HG03439 (cell line): ENCODE measurements around the gene MFF.

ENCODE experiments used
- ATAC-seq: cut with Tn5 transposase; IDR thresholded peaks from one replicate; pipeline ENCODE4 v1.9.1; 2021; ENCODE audit warnings: mild to moderate bottlenecking, moderate library complexity; ENCODE audit not compliant: unreplicated experiment

MFF gene, protein sequence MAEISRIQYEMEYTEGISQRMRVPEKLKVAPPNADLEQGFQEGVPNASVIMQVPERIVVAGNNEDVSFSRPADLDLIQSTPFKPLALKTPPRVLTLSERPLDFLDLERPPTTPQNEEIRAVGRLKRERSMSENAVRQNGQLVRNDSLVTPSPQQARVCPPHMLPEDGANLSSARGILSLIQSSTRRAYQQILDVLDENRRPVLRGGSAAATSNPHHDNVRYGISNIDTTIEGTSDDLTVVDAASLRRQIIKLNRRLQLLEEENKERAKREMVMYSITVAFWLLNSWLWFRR

DNA sequence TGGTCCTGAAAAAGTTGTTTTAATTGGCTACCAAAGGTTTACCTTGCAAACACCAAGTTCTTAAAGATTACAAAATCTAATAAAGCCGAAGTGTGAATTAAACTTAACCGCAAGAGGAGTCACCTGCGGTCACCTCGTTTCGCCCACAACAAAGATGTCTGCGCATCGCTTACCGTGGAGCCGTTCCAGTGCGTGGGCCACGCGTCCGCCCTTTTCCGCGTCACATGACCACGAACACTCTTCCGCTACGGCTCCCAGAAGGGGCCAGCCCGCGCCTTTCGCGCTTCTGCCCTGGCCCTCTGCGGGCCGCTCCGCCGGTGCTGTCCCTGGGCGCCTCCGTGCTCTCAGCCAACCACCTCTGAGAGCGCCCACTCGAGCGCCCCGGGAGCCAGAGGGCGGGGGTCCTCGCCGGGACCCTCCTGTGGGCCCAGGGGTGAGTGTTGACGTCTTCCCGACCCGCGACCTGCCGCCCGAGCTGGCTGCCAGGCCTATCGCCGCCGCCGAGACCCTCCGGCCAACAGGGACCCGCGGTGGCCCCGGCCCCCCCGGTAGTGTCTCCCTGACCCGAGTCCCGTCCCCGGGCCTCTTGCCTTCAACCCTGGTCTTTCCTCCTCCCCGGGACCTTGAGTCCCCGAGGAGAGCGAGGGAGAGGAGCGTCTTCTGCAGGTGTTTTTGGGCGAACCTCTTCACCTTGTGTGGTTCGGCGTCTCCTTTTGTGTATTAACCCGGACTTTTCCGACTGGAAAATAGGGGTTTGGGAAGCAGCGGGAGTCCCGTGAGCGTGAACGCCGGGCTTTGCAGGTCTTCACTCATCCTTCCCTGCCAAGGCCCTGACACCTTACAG, at the start of gene MFF:
Gene MFF, plus strand, starts transcription at position 257 of the 844 bp plus-strand sequence. CDS start 5,415 bp downstream, outside the sequence.
- peak; percentile 98 for ATAC-seq

DNA sequence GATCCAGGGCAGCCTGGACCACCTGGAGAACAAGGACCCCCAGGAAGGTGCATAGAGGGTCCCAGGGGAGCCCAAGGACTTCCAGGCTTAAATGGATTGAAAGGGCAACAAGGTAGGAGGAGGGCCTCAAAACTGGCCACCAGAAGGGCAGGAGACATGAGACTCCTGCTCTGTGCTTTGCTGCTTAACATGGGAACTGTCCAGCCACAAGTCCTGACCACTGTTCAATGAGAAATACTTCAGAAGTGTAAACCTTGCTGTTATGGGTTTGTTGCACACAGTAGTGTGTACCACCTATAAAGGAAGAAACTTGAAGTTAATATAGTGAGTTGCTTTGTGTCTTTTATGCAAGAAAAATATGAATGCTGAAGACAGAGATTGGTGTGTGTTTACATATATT, 44.2 kb upstream of the MFF start:
- ATAC-seq = no peak

DNA sequence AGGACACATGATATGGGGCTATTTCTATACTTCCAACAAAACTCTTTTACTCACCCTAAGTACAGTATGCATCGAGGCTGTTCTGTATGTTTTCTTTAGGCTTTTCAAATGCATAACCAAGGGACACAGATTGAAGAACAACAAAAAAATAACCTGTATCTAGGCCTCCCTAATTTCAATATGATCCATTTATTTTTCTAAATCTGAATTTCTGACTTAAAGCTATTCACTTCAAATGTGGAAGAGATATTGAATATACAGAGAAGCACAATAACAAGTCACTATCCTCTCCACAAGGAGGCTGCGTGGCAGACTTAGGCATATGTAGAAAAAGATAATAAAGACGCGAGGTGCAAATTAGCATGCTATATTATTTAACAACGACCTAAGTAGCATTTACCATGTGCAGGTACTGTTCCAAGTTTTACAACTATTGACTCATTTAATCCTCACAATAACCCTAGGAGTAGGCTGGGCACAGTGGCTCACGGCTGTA, 39.3 kb upstream of the MFF start:
- no peak for ATAC-seq

DNA sequence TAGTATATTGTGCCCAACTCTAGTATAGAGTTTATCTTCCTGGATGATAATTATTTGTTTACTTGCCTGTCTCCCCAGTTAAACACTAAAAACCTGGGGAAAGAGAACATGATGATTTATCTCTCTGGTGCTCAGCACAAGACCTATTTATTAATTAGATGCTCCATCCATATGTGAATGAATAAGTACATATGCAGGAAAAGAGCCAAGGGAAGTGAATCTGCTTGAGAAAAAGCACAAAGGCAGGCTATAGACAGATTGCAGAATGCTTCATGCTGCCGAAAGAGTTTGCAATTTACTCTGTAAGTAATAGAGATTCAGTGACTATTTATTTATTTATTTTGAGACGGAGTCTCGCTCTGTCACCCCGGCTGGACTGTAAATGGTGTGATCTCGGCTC, 37.3 kb upstream of the MFF start:
- ATAC-seq = no peak

DNA sequence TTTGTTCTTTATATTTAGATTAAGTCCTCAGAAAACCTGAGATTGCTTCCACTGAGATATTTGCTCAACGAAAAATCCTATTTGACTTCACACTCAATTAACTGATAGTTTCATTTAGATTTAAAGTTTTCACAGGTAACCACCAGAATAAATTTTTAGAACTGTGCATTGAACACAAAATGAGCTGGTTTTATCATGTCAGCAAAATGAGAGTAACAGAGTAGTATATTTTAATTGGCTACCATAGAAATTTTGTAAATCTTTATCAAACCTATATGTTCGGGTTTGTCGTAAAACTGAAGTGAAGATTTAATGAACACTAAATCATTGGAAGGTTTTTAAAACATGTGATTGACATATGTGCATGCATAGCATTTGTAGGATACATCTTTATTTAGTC, 32.7 kb upstream of the MFF start:
- ATAC-seq = no peak

DNA sequence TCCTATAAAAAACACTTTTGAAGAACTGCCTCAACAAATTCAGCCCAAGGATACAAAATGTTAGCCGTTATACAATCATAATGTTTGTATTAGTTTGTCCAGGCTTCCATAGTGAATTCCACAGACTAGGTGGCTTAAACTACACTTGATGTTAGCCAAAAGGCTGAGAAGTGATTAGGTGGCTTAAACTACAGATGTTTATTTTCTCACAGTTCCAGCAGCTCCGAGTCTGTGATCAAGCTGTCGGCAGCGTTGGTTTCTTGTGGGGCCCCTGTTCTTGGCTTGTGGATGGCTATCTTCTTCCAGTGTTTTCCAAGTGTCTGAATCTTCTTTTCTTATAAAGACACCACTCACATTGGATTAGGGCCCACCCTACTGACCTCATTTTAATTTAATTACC, 31.5 kb upstream of the MFF start:
- no peak for ATAC-seq

DNA sequence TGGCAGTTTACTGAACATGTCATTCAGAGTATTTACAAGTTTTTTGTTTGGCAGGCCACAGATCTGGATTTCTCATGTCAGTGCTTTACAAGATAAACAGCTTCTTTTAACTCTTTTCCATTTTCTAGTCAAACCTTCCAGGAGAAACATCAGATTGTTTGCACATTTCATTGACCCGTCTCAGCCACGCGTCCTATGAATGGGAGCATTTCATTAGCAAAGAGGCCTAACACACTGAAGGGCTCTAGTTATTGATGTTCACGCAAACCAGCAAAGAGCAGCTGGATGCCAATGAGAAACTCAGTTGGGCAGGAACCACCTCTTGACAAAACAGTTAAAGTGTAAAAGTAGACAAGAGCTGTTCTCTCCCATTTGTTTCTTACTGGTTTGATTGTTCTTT, 29.2 kb upstream of the MFF start:
- ATAC-seq = no peak

DNA sequence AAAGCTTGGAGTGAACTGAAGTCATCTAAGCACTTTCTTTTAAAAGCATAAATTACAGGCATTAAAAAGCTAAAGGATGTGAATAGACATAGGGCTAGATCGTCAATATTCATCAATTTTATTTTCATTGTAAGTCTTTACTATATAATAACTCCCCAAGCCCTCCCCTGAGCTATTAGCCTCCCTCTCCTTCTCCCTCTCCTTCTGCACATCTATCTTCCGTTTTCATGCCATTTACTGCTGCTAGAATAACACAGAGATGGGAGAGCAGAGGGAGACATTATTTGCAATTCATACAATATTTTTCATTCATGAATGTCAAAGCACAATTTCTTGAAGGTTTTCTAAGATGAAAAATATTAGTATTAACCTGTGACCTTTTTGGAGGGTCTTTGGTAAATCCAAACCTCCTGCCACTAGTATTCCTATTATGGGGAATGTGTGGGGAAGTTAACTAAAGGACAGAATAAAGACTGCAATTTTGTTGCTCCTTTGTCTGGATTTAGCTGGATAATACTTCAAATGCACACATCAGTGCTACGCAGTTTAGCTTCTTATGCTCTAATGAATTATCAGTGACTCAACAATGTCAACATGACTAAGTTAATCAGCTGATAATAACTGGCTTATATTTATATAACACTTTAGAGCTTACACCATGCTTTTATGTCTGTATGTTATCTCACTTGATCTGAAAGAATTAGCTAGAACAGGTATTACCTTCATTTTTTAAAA, 28.2 kb upstream of the MFF start:
- no peak for ATAC-seq

DNA sequence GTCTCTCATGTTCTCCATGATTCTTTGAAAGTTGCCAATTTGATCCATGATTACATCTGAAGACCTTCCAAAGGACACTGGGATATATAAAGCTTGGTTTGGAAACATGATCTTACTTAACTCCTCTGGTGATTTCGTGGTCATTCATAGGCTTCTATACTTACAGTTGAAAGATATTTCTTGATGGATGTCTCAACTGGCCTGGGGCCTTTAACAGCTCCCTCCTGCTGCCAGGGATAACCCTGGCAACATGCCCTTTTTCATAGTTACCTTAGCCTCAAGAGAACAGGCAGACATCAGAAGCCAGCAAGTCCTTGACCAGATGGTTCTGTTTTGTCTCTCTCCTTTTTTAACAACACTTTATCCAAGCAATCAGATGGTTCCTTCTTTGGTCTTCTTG, 23.5 kb upstream of the MFF start:
- no peak for ATAC-seq

DNA sequence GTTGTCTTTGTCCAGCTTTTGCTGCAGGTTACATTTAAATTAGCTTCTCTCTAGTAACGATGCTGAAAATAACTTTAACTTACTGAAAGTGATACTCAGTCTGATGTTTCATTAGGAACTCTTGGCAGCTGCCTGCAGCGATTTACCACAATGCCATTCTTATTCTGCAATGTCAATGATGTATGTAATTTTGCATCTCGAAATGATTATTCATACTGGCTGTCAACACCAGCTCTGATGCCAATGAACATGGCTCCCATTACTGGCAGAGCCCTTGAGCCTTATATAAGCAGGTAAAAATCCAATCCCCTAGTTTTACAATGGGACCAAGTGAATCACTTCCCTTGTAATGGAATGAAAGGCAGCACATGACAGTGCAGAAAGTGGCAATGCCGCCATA, 16.3 kb upstream of the MFF start:
- ATAC-seq = peak; percentile 92

DNA sequence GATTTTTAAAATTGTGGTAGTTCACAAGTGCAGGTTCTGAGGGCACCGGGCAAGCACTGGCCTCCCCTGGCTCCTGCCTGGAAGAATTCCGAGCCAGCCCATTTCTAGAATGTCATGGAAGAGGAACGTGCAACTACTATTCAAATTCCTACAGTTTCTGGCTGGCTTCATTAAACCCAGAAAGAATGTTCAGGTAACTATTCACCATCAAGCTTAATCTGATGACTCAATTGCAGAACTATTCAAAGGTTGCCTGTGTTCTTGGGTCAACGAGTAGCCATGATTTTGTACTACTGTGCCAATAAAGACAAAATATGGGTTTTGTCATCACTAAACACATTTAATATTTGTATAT, 14.3 kb upstream of the MFF start:
- no peak for ATAC-seq

DNA sequence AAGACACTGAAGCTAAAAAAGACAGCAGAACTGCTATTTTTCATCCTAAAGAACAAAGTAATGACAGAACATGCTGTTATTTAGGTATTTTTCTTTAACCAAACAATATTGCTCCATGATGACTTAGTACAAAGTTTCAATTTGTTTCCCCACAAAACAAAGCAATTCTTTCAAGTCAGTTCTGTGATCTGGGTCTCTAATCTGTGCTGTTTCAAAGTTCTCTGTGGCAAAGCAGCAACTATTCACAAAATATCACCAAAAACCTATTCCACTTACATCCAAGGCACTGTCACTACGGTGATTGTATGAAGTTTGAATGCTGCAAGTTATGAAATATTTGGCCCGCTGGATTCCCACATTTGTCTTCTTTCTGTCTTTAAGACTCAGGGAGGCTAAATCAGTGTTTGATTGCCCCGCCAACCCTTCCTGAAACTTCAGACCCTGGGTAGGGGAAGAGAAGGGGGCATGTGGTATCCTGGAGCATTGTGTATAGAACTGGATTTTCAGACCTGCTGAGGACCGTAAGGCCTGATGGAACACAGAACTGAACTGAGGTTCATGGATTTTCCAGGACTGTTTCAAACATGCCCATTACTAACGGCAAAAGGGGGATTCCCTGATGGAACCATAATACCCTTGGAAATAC, 13.1 kb upstream of the MFF start:
- no peak for ATAC-seq

DNA sequence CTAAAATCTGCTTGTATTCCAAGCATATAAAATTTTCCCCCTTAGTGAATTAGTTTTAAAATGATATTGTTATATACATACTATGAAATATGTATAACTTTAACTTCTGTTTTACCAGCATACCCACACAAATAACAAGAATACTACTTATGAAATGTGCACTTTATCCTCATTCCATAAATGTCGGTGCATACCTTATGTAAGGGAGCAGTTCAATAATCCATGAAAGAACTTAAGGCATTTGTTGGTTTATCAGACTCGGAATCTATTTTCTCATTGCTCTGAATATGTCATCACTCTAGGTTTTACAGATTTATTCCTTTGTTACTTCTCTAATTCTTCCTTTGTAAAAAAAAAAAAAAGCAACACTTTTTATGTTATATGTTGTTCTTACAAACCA, 12.5 kb upstream of the MFF start:
- no peak for ATAC-seq

DNA sequence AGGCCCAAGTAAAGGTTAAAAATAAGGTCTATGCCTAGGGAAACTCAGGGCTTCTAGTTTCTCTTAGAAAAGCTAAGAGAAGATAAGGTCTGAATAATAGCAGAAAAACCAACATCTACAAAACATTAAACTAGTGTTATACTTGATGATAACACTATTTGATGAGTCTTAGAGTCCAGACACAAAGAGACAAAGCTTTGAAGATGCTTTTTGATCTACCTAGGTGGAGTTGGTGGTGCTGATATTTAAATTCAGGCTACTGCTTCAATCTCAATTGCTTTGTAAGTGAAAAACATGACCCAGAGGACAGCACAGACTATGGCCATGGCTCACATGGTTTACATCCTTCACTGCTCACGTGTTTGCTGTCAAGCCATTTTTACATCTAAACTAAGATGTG, 11.7 kb upstream of the MFF start:
- ATAC-seq = no peak

DNA sequence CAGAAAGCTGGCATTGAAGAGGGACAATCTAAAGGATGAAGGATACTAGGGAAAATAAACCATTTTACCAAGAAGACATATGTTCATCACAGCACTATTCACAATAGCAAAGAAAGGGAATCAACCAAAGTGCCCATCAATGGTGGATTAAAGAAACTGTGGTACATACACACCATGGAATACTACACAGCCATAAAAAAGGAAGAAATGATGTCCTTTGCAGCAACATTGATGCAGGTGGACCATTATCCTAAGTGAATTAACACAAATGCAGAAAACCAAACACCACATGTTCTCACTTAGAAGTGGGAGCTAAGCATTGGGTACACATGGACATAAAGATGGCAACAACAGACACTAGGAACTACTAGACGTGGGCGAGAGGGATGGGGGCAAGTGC, 7.2 kb upstream of the MFF start:
- ATAC-seq = no peak

DNA sequence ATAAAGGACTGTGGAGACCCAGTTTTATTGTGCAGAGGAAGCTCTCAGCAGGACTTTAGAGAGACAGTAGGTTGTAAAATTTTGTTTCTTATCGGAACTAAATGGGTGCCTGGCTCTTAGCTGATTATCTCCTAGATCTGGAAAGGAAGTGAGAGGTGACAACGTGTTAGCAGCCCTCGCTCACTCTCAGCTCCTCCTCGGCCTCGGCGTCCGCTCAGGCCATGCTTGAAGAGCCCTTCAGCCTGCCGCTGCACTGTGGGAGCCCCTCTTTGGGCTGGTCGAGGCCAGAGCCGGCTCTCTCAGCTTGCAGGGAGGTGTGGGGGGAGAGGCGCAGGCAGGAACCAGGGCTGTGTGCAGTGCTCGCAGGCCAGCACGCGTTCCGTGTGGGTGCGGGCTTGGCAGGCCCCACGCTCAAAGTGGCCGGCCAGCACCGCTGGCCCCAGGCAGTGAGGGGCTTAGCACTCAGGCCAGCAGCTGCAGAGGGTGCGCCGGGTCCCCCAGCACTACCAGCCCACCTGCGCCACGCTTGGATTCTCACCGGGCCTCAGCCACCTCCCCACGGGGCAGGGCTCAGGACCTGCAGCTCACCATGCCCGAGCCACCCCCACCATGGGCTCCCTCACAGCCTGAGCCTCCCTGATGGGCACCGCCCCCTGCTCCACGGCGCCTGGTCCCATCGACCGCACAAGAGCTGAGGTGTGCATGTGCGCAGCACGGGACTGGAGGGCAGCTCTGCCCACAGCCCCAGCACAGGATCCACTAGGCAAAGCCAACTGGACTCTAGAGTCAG, 4.6 kb upstream of the MFF start:
- no peak for ATAC-seq

DNA sequence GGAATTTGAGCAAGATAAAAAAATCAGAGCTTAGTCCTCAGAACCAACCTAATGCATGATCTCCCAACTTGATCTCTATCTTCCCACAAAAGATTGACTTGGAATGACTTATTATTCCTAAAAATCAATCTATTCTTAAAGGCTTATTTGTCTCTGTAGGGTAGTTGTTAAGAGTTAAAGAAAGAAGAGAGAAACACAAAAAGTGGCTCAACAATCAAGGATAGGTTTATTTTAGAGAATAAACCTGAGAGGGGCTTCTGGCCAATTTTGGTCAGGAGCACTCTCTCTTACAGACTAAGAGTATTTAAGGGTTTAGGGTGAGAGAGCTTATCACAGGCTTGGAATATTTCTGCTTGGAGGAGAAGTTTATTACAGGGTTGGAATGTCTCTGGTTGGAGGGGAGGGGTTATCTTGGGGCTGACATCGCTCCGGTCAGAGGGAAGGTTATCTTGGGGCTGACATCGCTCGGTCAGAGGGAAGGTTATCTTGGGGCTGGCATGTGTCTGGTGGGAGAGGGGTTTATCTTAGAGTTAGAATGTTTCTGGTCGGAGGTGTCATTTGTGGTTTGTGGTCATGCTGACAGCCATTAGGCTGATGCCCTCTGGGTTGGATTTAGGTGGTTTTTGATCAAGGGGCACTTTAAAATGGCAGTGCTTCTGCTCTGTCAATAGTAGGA, 2.4 kb upstream of the MFF start:
- ATAC-seq = no peak

DNA sequence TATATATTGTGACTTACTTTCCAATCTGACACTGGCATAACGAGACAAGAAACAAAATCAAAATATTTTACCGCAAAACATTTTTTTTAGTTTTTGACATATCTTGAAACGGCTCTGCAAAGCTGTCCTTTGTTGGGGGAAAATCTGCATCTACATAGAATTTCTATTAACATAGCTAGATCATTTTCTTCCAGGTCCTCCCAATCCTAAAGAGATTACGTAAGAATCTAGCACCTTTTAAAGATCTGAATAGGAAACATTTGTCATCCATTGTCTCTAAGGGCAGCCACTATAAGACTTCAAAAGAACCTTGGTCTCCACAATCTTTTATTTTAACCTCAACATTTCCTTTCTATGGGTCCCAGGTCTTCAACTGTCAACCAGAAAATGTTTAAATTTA, 1.2 kb upstream of the MFF start:
- ATAC-seq = no peak

DNA sequence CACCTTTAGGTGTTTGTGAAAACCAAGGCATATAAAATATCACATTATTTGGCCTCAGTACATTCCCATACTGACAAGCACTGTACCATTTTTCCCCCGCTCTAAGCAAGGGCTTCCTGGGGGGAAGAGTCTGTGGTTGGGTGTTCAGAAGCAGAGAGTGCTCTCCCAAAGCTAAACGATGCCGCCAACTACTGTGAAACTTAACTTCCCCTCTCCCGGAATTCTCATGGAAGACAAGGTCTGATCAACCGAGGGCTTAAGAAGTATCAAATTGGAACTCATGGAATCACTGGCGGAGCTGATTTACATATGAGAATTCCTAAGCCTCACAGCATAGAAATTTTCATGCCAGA, 433 bp upstream of the MFF start:
- ATAC-seq = no peak

DNA sequence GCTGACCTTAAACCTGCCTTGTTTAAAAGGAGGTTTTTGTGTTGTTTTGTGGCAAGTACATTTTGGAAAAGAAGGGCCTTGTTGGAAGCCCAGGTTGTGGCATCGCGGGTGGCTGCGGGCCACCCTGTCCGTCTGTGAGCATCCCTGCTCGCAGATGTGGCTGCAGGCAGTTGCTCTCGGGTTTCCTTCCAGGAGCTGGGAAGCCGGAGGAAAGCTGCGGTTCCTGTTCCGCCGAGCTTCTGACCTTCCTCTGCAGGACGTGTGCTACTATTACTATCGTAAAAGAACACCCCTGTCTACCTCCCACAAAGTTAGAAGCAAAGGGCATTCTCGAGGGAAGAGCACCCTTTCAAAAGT, 766 bp downstream of the MFF start:
- ATAC-seq = peak; percentile 10
